Measurements from ENCODE around the gene HIPK3.
"Not testable (repeated sequence)": the region's sequence is repeated elsewhere in the genome, so short reads cannot be mapped to it uniquely, and the experiment has no call there.

HIPK3 gene

DNA sequence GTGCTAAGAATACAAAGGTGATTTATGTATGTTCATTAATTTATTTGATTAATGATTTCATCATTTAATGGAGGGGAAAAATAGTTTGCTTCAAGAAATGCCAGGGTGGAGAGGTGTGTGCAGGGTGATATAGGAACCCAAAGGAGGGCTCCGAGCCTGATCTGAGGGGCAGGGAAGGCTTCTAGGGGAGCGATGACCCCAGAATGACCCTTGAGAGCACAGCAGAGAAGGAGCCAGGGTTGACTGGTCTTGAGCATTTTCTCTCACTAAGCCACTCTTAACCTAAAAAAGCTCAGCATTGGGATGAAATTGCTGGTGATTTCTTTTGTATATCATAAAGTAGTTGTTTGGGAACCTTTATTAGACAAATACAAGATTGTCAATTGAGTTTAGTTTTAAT, 35.1 kb downstream of the HIPK3 start:
- peak overlapping the region; percentile 76 for H3K27ac ChIP-seq
- TF ChIP-seq, protein P1, sequence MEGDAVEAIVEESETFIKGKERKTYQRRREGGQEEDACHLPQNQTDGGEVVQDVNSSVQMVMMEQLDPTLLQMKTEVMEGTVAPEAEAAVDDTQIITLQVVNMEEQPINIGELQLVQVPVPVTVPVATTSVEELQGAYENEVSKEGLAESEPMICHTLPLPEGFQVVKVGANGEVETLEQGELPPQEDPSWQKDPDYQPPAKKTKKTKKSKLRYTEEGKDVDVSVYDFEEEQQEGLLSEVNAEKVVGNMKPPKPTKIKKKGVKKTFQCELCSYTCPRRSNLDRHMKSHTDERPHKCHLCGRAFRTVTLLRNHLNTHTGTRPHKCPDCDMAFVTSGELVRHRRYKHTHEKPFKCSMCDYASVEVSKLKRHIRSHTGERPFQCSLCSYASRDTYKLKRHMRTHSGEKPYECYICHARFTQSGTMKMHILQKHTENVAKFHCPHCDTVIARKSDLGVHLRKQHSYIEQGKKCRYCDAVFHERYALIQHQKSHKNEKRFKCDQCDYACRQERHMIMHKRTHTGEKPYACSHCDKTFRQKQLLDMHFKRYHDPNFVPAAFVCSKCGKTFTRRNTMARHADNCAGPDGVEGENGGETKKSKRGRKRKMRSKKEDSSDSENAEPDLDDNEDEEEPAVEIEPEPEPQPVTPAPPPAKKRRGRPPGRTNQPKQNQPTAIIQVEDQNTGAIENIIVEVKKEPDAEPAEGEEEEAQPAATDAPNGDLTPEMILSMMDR (conservative IDR thresholded peaks at IDR 0.05): no peak

DNA sequence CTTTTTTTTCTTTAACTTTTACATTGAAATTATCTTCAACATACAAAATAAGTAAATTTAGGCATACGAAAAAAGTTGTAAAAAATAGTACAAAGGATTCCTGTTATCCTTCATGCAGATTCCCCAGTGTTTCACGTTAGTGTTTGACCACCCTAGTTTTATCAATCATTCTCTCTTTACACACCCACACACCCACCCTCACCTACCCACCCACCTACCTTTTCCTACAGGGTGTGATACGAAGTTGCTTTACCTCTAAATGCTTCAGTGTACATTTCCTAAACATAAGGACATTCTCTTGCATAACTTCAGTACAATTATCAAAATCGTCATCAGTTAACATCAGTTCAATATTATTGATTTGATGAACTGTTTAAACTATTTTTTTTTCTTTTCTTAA, 37.0 kb downstream of the HIPK3 start:
- H3K27ac ChIP-seq: no peak overlapping the region
- TF ChIP-seq, protein P1 (conservative IDR thresholded peaks at IDR 0.05): no peak

DNA sequence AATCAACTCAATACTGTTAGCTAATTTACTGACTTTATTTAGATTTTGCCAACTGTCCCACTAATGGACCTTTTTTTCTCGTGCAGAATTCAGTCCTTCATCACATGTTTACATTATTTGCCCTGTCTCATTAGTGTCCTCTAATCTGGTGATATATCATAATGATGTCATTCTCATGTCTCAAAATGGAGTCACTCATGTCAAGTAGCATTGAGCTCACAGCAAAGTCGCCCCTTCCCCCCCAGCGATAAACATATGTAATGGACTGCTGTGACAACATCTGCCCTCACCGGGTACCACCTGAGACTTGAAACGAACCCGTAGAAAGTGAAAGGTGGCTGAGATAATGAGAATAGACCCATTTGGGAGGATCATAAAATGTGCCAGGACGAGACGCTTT, 37.6 kb downstream of the HIPK3 start:
- H3K27ac ChIP-seq: no peak overlapping the region

DNA sequence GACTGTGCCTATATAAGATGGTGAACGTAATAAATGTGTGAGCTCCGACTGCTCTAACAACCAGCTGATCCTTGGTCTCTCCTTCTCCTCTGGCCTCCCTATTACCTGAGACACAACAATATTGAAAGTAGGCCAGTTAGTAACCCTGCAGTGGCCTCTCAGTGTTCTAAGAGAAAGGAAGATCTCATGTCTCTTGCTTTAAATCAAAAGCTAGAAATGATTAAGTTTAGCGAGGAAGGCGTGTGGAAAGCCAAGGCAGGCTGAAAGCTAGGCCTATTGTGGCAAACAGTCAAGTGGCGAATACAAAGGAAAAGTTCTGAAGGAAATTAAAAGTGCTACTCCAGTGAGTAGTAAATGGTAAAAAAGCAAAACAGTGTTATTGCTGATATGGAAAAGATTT, 39.5 kb downstream of the HIPK3 start:
- TF ChIP-seq, protein P1 (conservative IDR thresholded peaks at IDR 0.05): no peak

More for the DNA sequence above, 37.6 kb downstream of the HIPK3 start:
- TF ChIP-seq, protein P1 (conservative IDR thresholded peaks at IDR 0.05): no peak

DNA sequence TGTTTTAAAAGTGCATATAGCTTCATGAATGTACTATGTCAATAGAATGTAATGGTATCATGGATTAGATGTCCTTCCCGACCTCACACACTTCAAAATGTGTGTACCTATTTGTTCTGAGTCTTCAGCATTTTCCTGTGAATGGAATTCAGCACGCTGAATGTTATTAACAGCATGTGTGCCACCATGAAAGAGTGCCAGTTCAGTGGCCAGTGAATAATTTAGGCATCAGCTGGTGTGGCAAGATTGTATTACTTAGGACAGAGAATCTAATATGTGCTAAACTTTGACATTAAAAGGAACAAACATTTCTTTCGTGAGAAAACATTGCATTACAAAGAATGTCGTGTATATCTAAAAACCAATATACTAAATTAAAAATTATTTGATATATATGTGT, 46.4 kb downstream of the HIPK3 start:
- no peak overlapping the region for H3K27ac ChIP-seq
- TF ChIP-seq, protein P1 (conservative IDR thresholded peaks at IDR 0.05): no peak

More for the DNA sequence above, 39.5 kb downstream of the HIPK3 start:
- H3K27ac ChIP-seq: no peak overlapping the region

DNA sequence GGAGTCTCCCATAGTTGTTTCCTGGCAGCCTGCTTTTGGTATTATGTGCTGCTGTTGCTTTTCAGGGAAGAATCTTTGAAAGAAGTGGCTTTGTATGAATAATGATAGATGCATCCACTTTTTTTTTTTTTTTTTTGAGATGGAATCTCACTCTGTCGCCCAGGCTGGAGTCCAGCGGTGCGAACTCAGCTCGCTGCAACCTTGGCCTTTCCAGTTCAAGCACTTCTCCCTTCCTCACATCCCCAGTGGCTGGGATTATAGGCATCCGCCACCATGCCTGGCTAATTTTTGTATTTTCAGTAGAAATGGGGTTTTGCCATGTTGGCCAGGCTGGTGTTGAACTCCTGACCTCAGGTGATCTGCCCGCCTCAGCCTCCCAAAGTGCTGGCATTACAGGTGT, 49.6 kb downstream of the HIPK3 start:
- H3K27ac ChIP-seq: not testable (repeated sequence)

DNA sequence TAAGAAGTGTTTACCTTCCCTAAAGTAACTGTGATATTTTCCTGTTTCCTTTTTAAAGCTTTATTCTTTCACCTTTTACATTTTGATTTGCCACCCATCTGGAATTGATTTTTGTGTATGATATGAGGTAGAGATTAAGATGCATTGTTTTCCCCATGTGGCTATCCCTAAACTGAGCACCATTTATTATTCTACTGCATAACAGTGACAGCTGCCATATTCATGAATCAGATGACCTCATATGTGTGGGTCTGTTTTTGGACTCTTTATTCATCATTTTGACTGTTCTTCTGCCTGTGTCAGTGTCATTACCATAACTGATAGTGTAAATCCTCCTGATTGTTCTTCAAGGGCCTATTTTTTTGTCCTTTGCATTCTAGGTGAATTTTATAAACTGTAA, 50.8 kb downstream of the HIPK3 start:
- H3K27ac ChIP-seq: no peak overlapping the region
- TF ChIP-seq, protein P1 (conservative IDR thresholded peaks at IDR 0.05): no peak

DNA sequence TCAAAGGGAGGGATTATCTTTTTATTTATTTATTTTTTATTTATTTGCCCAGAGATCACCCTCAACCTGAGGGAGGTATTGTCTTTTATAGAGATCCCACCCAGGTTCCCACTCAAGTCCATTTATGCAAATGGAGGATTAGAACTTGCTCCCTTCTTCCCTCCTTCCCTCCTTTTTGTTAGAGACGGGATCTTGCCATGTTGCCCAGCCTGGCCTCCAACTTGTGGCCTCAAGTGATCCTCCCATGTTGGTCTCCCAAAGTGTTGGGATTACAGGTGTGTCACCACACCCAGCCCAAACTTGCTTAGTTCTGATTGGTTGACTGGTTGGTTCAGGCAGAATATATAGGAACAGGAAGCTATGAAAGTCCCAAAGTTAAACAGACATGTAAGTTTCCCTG, 51.9 kb downstream of the HIPK3 start:
- TF ChIP-seq, protein P1 (conservative IDR thresholded peaks at IDR 0.05): no peak
- no peak overlapping the region for H3K27ac ChIP-seq
